Testis (tissue), 3 donors: ENCODE measurements around the gene SPPL3. TPM values are rescaled to one million over a fixed set of nuclear protein-coding genes. Genes with fewer than 3 reads are reported as not detected.

Experiments
- DNase-seq: peaks from one replicate; pipeline ENCODE4 v3.0.0-alpha.2; 2019
- H3K27ac ChIP-seq, 2 donors: fragments of 200-600 bp; sonication (generic); one replicate each; pipeline ENCODE4 v1.5.1; 2019
- H3K27me3 ChIP-seq: fragments of 200-600 bp; sonication (generic); one replicate; pipeline ENCODE4 v1.5.1; 2019
- H3K36me3 ChIP-seq: fragments of 200-600 bp; sonication (generic); one replicate; pipeline ENCODE4 v1.5.1; 2017; ENCODE audit warnings: low read depth; ENCODE audit errors: missing control alignments
- H3K4me1 ChIP-seq: fragments of 200-600 bp; sonication (generic); one replicate; pipeline ENCODE4 v1.5.1; 2019
- H3K4me3 ChIP-seq, 2 donors: fragments of 200-600 bp; sonication (generic); one replicate each; pipeline ENCODE4 v1.5.1; 2017 to 2019
- H3K9me3 ChIP-seq: fragments of 200-600 bp; sonication (generic); one replicate; pipeline ENCODE4 v1.5.1; 2017
- CTCF ChIP-seq, 3 experiments: fragments of 450-650 bp in 2 of 3; fragments of 200-600 bp in 1 of 3; sonication (generic) in 1 of 3; IDR thresholded peaks; one replicate each; pipeline ENCODE4 v1.5.1; 2016 to 2019; ENCODE audit warnings: antibody characterized with exemption in 3 of 3, mild to moderate bottlenecking in 2 of 3, moderate library complexity in 1 of 3
- POLR2A ChIP-seq: fragments of 450-650 bp; IDR thresholded peaks from one replicate; pipeline ENCODE4 v1.6.1; 2017; ENCODE audit warnings: antibody characterized with exemption, mild to moderate bottlenecking, moderate library complexity
- WGBS, 2 donors: methylation state at CpG; one replicate each; pipeline ENCODE4 v1.1.5; 2018; 5-methylcytosine and 5-hydroxymethylcytosine counted together
- intact Hi-C: fragments of 100-400 bp; cut with DNase I; formaldehyde crosslinking; loops from one replicate; pipeline ENCODE4 v1.15.1; 2023; ENCODE audit warnings: low total_unique reads
- polyA plus RNA-seq: library from polyadenylated mRNA; stranded (reverse); fragments of 350-450 nt; fragmentation: Illumina TruSeq; extraction: RNeasy Lipid Tissue Mini Kit (QIAGEN cat#74804); gene quantifications from one replicate; pipeline ENCODE4 v1.2.3, GENCODE V29; 2014; ENCODE audit warnings: low read depth, low replicate concordance; ENCODE audit not compliant: insufficient read depth
- total RNA-seq, 2 donors: library from RNA; depleted of rRNA; stranded (reverse); fragments of >200 nt; gene quantifications; one replicate each; pipeline ENCODE4 v1.2.3, GENCODE V29; 2016

Gene SPPL3
- total and polyA plus RNA-seq, 3 donors from 2014 or later = 61.1 to 190 (median 65.4) TPM

DNA sequence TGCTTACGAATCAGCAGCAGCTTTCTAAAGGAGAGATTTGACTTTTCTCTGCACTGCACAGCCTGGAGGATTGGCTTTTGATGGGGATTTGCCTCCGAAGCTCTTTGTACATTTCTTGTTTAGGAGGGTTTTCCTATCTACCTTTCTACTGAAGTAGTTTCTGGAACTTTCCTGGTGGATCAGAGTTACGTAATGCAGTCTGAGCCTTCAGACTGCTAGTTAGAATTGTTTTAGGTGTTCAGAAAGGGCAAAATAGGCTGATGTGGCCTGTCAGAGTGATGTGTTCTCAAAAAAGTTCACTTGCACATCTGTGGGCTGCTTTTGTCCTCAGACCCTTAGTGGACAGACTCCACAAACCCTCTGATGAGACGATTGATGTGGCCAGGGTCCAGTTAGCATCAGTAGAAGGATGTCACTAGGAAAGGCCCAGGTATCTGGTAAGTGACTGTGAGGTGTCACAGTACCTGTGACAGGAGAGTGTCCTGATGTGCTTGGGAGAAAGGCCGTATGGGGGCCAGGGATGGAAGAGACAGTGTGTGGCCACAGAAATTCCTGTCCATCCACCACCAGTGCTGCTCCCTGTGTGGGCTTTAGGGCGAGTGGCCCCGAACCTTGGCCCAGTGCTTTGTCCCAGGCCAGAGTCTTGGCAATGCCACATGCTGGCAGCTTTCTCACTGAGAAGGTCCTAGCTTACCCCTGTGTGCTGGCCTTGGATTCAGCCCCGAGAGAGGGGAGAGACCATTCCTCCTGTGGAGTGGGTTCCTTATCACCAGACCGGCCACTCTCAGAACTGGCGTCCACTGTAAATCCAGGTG, 183.0 kb downstream of the SPPL3 start:
- Histone ChIP-seq H3K27ac (peak overlapping the region in 1 of 2 donors; percentile 52), H3K9me3 (no peaks in the 10 kb centered on the region), H3K4me1 (peaks cover 6% of the 10 kb centered on the region), H3K36me3 (no peaks in the 10 kb centered on the region), H3K4me3 (no peak overlapping the region), H3K27me3 (no peaks in the 10 kb centered on the region)
- WGBS, 2 donors = 89 to 90% methylated on average over 9 to 10 of the region's 10 CpGs
- no peak for TF ChIP-seq POLR2A
- TF ChIP-seq CTCF (IDR thresholded peaks at IDR 0.05) = no peak
- DNase-seq = no peak
- intact Hi-C loops = no loop called here

DNA sequence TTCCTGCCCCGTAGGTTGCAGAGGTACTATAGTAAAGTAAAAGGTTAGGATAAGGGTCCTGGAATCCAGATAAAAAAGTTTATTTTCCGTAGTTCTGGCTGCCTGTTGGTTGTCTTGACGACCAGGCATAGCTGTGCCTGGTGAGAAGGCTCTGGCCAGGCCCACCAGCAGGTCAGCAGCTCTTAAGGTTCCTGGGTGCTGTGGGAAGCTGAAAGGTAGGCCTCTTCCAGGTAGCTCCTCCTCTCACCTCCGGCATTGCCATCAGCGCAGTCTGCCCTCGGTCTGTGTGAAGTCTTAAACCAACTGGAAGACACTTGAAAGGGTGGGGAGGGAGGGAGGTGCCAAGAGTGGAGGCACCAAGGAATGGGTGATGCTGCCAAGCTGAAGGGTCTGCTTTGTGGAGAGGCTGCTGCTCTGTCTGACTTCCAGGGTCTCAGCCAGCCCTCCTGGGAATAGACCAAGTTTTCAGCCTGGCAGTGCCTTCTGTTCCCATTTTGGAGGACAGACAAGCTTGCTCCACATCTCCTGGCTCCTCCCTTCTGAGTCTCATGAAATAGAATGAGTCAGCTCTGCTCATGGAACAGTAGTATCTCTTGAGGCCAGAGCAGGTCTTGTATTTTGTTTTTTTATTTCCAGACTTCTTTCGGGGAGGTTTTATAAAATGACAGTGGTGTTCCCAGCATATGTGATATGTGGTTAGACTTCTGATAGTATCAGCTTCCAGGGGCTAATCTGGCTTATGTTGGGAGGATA, 183.7 kb downstream of the SPPL3 start:
- 72 to 77% methylated on average over 7 of the region's 7 CpGs for WGBS, 2 donors
- peak overlapping the region in 1 of 2 donors; percentile 52 for H3K27ac ChIP-seq
- H3K9me3 ChIP-seq = no peaks in the 10 kb centered on the region
- no peaks in the 10 kb centered on the region for H3K36me3 ChIP-seq
- no peak for DNase-seq
- peaks cover 6% of the 10 kb centered on the region for H3K4me1 ChIP-seq
- H3K4me3 ChIP-seq = no peak overlapping the region
- no peaks in the 10 kb centered on the region for H3K27me3 ChIP-seq
- TF ChIP-seq CTCF (IDR thresholded peaks at IDR 0.05) (no peak), POLR2A (no peak)
- intact Hi-C loops = no loop called here

DNA sequence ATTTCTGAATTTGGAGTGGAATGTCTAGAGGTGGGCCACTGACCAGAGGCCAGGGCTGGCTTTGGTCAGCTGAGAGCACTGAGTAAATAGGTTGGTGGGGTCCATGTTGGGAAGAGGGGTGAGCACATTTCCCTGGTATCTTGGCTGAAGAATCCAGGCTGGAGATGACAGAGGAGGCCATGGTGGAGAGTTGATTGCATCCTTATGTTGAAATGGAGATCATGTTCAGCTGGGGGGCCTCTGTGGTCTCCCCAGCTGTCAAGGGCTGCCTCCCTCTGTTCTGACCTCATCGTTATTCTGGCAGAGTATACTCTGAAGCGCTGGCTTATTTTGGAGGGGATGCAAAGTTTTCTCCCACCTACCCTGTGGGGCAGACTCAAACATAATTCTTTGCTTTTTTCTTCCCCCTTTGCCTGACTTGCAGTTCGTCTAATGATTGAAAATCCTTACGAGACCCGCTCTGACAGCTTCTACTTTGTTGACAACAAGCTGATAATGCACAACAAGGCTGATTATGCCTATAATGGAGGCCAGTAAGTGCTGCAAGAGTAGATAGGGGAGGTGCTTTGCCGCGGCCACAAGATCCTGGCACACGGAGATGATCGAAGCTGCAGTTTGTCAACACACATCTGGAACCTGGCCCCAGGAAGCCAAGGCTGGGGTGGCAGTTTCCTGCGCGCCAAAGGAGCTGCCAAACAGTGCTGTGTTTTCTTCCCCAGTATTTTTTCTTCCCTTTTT, 184.5 kb downstream of the SPPL3 start:
- Histone ChIP-seq H3K4me1 (no peaks in the 10 kb centered on the region), H3K4me3 (no peak overlapping the region), H3K27ac (no peak overlapping the region), H3K27me3 (no peaks in the 10 kb centered on the region), H3K36me3 (no peaks in the 10 kb centered on the region), H3K9me3 (no peaks in the 10 kb centered on the region)
- no peak for DNase-seq
- WGBS, 2 donors = 87 to 90% methylated on average over 11 of the region's 11 CpGs
- TF ChIP-seq POLR2A (no peak), CTCF (IDR thresholded peaks at IDR 0.05) (no peak)
- intact Hi-C loops = no loop called here

GRCh38 chr12:120719072-120719471, 185.1 kb downstream of the SPPL3 start:
- TF ChIP-seq CTCF (IDR thresholded peaks at IDR 0.05) (no peak), POLR2A (no peak)
- Histone ChIP-seq H3K27ac (no peak overlapping the region), H3K27me3 (no peaks in the 10 kb centered on the region), H3K36me3 (no peaks in the 10 kb centered on the region), H3K4me3 (no peak overlapping the region), H3K9me3 (no peaks in the 10 kb centered on the region), H3K4me1 (no peaks in the 10 kb centered on the region)
- intact Hi-C loops = no loop called here
- DNase-seq = no peak
- WGBS, 2 donors = 84 to 92% methylated on average over 2 of the region's 2 CpGs
